HCT116 (cell line): ENCODE measurements around the gene SUSD4.

Experiments
- CTCF ChIP-seq, 3 experiments: fragments of 200-600 bp in 1 of 3; sonication (generic) in 1 of 3; IDR thresholded peaks in 2 of 3; conservative IDR thresholded peaks in 1 of 3; 2 replicates each; pipeline ENCODE4 v1.5.1; 2012 to 2017; ENCODE audit warnings: low read depth in 2 of 3, low read length in 2 of 3, antibody characterized with exemption in 1 of 3, borderline replicate concordance in 1 of 3, control low read depth in 1 of 3, mild to moderate bottlenecking in 1 of 3, mixed read lengths in 1 of 3, mixed run types in 1 of 3, moderate library complexity in 1 of 3; ENCODE audit not compliant: insufficient read depth in 1 of 3
- JUND ChIP-seq: IDR thresholded peaks from 2 replicates; pipeline ENCODE4 v1.6.1; 2012
- POLR2A ChIP-seq: IDR thresholded peaks from 2 replicates; pipeline ENCODE4 v1.7.0; 2011; ENCODE audit warnings: borderline replicate concordance; ENCODE audit not compliant: insufficient read depth, insufficient read length; ENCODE audit errors: extremely low read depth
- REST ChIP-seq: IDR thresholded peaks from 2 replicates; pipeline ENCODE4 v1.6.1; 2012; ENCODE audit warnings: low read depth

GRCh38 chr1:223216531-223217205 lies 147.3 kb downstream of the SUSD4 start:
- TF ChIP-seq REST (no peak), CTCF (IDR thresholded peaks at IDR 0.05 in 2 of 3, conservative IDR thresholded peaks at IDR 0.05 in 1 of 3; ENCODE audit: borderline replicate concordance in 1 of 3, insufficient read depth in 1 of 3, low read depth in 2 of 3, low read length in 2 of 3) (no peak), POLR2A (no peak), JUND (no peak)
